Hematopoietic multipotent progenitor cell treated with erythropoietin and hydrocortisone succinate and interleukin-3 and kit ligand, for 15 days (in vitro differentiated cells): ENCODE measurements around the gene RUFY1.

Source experiments
- DNase-seq: peaks from one replicate; pipeline ENCODE4 v3.0.0-alpha.2; 2015; ENCODE audit warnings: low spot score

RUFY1 gene

DNA sequence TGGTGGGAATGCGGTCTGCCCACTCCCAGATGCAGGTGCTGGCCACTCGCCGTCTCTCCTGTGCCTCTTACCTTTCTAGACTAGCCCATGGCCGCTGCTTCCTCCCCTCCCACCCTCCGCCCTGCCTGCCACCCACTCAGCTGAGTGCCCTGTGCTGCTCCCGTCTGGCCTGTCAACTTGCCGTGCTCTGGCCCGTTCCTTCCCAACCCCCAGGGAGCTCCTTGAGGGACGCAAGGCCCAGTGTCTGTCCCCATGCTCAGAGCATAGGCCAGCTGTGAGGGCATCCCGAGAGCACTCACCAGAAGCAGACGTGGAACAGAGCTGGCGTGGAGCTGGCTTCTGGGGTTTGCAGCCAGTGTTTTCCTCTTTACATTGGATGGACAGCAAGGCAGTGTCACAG lies 53.0 kb downstream of the RUFY1 start:
- DNase-seq: no peak

DNA sequence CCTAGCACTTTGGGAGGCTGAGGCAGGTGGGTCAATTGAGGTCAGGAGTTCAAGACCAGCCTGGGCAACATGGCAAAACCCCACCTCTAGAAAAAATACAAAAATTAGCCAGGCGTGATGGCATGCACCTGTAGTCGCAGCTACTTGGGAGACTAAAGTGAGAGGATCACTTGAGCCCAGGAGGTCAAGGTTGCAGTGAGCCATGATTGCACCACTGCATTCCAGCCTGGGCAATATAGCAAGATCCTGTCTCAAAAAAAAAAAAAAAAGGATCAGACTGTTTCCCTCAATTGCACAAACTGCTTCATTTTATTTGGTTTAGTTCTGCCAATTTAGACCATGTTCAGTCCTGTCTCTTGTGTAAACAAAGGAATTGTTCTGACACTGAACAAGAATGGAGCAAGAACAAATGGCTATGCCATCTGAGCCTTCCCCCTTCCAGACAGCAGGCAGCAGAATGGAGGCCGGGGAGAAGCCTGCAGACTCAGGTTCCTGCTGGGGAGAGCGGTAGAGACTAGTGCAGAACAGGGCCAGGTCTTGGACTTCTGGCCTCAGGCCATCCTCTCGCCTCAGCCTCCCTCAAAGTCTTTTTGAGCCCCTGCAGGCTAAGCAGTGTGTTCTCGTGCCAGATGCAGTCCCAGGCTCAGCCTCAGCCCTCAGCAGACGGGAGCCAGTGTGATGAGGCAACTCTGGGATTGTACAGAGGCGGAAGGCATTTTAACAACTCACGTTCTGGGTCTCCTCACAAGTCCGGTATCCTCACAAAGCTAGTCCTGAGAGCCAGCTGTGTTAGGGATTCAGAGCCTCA lies 54.9 kb downstream of the RUFY1 start:
- DNase-seq: no peak

DNA sequence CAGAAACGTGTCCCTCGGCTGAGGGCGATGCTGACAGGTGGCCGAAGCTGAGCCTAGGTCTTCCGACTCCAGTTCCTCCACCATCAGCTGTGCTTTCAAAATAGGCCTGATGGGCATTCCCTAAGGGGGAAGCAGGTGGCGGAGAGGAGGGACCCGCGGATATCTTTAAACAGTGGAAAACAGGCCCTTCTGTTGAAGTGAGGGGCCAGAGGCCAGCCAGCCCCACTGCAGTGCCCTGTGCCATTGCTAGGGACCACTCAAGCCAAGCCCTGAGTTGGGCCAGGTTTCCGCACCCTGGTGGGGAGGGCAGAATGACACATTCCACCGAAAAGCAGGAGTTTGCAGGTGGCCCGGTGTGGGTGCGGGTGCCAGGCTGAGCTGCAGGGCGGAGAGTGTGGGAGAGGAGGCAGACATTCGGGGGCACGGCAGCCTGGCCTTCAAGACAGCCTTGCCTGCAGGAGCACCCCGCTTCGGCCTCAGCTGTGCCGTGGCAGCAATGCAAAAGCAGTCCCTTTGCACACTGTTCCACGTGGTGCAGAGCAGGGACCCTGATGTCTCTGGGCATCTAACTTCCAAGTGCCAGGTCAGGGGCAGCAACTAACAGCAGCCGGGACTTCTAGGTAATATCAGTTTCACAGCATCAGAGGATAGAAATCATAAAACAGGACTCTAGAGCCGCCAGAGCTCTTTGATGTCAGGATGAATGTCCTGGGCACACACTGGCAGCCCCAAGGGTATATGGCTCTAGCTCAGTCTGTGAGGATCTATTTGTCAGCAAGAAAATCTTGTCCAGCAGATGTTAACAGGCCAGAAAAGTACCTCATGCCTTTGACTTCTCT lies 55.9 kb downstream of the RUFY1 start:
- no peak for DNase-seq

DNA sequence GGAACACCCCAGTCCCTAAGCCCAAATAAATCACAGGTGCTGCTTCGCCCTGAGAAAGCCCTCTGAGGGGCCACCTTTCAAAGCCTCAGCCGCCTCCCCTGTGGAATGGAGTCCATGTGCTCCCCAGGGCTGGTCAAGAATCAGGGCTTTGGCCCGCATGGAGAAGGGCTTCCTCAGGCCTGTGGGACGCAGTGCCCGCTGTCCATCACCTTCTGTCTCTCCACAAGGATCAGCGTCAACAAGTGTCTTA lies 56.5 kb downstream of the RUFY1 start:
- DNase-seq: no peak

DNA sequence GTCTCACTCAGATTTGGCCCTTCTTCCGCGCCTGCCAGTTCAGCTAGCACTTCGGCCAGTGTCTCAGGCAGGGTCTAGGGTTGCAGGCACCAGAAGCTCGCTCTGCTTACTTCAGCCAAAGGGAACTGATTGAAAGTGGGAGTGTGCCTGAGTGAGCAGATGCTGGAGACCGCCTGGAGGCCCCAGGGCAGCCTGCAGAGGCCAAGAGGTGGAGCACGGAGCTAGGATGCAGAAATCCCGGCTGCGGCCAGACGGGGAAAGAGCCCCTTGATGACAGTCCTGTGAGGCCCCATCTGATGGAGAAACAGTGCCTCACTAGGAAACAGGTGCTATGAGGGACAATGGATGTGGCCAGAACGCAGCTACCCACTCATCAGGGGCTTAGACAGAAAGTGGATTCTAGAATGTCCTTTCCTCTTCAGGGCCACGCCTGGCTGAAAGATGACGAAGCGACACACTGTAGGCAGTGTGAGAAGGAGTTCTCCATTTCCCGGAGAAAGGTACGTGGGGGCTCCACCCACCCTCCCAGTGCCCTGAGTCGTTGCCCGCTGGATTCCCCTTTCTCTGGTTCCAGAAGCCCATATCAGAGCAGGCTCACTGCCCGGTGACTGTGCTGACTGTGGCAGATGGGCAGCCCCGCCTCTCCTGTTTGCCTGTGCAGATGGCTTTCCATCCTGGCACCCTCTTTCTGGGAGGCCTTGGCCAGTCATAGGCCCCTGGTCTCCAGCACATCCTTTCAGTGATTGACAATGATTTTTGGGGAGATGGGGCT lies 57.0 kb downstream of the RUFY1 start:
- DNase-seq: no peak

DNA sequence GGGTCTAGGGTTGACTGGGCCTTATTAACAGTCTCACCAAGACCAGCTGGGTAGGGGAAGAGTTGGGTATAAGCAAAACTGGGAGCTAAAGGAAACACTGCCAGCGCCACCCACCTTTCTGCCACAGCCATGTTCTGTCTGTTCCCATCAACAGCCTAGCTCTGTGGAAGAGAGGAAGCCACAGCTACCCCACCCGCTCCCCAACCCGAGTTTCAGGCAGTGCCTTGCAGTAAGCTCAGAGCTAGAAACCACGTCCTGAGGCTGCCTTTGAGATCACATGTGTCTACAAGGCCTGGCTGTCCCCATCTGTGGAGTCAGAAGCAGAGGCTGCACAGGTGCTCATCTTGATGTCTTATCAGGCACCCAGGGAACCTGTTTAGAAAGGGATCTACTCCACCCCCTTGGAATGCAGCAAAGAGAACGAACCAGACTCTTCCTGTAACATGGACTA lies 57.8 kb downstream of the RUFY1 start:
- no peak for DNase-seq

DNA sequence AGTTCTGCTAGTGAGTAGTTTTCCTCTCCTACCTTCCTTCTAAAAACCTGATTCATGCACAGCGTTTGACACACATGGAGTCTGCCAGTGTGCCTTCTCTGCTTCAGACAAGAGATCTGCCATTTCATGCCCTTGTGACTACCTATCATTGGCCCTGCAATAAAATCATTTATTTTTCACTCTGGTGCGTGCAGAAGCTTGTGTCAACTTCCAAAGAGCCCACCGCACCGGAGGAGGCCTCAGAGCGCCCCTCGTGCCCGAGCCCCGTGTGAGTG lies 59.4 kb downstream of the RUFY1 start:
- DNase-seq: no peak

DNA sequence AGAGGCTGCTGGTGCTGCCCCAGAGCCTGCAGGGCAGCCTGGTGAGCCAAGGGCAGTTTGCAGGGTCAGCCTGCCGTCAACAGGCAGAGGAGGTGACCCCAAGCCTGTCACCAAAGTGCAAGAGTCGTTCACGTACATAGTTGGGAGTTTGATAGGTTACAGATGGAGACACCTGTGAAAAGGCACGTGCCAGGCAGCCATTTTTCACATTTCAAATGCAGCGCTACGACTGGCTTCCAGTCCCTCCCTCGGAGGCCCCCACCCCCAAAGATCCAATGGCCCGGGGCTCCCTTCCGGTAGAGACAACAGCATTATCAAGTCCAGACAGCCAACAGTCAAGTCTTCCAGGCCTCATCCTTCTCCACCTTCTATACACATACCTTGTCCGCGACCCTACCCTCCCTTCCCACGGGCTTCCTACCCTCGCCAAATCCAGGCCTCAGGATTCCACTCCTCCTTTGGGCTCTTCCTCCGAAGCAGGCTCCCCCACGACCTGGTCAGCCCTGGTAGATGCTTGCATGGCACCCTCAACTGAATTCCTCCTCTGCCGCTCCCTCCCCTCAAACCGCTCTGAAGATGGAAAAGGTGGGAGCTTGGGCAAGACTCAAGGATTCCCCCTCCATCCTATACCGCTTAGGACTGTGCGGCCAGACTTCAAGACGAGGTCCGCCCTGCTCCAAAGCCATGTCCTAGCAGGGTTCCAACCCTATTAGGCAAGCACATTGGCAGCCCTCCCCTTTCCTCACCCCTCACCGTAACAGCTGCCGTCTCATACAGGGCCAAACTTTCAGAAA lies 60.0 kb downstream of the RUFY1 start:
- no peak for DNase-seq

DNA sequence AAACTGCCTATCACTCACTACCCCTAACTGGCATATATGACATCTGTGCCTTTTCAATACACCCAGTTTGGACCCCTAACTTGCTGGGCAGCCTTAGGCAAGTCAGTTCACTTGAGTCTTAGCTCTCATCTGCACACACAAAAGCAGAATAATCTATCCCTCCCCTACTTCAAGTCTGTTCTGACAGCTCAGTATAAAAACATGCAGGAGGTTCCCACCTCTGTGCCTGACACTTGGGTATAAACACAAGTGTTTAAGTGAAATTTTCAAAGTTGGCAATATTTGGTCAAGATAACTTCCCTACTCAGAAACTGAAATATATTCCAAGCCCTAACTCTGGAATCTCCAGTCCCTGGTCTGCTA lies 60.5 kb downstream of the RUFY1 start:
- DNase-seq: no peak

DNA sequence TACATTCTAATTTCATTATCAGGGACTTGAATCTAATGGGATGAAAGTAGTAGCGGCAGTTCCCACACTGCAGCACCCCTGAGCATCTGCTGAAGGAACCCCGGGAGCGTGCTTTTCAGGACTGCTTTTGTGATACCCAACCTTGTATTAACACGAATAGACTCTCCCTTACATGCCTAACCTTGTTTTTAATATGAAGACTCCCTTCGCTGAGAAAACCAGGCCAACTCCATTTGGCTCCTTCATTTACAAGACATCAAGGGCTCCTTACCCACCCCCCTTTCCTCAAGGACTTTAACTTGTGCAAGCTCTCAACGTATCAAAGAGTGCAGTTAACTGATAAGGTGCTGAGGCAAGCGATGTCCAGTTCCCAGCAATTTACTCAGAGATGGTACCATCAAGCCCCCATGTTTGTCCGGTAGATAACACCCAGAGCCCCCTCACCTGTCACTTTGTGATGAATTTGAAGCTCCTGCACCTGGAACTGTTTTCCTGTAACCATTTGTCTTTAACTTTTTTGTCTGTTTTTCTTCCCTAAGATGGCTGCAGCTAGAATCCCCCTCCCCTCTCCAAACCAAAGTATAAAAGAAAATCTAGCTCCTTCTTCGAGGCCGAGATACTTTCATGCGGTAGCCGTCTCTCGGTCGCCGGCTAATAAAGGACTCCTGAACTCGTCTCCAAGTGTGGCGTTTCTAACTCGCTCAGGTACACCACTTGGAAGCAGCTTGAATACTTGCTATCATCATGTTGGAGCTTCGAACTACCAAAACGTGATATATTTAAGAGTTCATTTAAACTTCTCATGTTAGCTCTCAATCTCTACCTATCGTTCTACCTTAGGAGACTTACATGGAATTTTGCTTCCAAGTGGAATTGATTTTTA lies 62.5 kb downstream of the RUFY1 start:
- DNase-seq: no peak

DNA sequence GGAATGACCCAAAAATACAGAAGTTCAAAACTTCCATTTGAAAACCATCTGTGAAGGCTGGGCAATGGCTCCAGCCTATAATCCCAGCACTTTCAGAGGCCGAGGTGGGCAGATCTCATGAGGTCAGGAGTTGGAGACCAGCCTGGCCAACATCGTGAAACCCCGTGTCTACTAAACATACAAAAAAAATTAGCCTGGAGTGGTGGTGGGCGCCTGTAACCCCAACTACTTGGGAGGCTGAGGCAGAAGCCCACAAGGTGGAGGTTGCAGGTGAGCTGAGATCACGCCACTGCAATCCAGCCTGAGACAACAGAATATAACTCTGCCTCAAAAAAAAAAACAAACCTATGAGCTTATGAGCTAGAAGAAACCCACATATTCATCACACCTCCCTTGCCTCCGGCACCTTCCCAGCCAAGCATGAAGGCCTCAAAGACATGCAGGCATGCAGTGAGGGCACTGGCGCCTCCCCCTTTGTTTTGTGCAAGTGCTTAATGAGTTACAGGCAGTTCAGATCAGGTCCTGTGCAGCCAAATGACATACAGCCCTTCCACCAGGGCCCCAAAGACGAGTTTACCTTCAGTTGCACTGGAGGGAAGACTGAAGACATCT lies 63.2 kb downstream of the RUFY1 start:
- no peak for DNase-seq

DNA sequence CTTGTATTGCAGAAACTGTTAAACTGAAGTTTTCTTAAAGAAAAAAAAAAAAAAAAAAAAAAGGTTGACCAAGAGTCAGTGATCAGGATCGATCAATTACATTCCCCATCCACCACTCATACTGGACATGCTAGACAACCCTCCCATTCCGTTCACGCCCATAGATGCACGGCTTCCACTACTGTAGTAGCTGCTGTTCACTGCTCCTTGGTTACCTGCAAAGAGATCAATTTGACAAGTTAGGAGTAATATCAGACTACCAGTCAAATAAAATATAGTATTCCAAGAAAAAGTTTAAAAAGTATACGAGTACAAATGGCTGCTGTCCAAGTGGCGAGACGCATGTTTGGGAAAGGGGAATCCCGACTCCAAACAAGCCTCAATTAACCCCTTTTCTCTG lies 64.4 kb downstream of the RUFY1 start:
- no peak for DNase-seq

DNA sequence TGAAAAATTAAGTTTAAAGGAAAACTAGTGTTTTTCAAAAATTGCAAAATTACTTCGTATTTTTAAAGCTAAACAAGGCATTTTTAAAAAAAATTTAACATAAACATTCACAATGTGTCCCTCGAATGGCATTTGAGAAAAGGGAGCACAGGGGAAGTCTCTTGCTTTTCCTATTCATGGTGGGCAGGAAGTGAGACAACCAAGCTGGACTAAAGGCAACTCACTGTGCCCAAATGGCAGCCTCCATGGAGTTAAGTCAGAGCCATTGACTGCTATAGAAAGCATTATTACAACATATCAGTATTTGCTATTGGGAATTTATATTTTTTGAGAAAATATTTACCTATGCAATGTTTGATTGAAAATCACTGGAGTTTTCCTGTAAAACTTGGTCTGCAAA lies 64.8 kb downstream of the RUFY1 start:
- no peak for DNase-seq

DNA sequence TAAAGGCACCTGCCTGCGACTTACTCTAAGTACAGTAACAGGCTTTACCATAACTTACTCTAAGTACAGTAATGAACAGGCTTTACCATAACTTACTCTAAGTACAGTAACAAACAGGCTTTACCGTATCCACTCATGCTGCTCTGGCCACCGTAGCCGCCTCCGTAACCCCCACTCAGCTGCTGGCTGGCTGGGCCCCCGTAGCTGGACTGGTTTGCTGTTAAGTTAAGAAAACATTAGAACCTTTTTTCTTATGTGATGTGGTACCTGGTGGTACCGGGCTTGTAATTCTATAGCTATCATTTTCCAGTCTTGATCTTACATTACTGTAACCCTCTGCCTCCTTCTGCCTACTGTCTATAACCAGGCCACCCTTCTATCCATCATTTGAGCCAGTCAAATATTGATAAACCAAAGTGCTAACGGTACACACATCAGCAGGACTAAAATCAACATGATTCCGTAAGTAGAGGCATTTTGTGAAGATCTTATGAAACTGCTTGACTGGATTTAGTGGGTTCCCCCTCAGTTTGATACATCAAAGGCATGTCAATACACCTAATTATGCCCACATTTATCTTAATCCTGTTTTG lies 65.7 kb downstream of the RUFY1 start:
- no peak for DNase-seq

DNA sequence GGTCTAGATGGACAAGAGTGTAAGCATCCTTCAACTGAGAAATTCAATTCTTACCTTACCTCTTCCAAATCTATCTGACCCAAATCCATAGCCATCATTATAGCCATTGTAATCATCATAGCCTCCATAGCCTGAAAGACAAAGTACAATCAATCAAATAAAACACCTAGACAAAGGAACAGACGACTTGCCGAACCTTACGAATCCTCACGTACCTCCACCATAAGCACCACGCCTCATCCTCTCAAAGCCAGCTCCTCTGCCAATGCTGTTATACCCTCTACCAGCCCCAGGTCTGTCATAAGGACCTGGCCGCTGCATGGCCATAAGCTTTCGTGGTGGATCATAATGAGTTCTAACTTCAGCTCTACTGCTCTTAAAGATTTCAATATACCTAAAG lies 67.6 kb downstream of the RUFY1 start:
- DNase-seq: no peak

DNA sequence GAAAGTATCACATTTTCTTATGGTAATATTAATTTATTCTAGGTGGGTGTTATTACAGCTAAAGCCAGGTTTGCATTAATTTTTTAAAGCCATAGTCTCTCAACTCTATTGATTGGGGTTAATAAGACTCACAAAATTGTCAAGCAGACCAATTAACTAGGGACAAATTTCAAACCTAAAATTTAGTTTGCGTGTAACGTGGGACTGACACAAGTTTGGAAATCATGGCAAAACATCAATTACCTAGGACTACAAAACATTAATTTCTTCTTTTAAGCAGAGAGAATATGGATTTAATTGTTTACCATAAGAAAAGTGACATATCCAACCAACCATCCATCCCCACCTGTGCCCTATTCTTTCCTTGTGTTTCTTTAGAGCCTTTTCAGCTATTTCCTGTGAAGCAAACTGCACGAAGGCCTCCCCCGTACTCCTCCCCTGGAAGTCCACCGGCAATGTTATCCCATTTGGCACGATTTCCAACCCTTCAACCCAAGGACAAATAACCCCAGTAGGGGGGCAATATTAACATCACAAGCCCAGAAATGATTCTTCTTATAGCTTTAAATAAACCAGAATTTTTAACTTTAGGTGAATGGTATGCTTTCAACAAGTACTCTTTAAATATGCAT lies 68.7 kb downstream of the RUFY1 start:
- DNase-seq: no peak

DNA sequence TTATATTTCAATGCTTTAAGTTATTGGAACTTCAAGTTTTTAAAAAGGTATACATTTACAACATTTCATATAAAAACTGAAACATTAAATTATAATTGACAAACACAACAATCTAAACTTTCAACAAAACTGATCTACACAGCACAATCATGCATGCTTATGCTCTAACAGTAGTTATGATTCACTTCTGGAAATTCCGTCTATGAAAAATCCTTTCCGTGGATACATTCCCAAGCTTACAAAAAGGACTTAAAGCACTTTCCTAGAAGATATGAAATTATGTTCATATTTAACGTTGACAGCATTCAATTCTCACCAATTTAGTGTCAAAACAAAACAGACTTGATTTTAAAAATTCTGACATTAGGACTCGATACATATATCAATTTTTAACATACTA lies 69.4 kb downstream of the RUFY1 start:
- no peak for DNase-seq

DNA sequence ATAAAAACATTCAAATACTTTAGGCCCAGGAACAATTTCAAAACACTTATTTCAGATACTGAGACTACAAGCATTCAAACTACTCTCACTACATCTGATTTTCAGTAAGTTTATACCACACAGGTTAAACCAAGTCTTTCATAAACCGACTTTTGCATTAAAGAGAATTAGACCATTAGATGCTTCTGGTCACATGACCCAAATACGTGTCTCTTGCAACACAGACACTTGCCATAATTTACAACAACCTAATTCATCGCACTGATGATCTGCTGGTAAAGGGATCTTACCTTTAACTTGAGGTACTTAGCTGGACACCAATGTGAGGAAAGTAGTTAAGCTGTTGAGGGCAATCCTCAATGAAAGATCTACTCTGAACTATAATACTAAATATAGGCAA lies 69.9 kb downstream of the RUFY1 start:
- no peak for DNase-seq

DNA sequence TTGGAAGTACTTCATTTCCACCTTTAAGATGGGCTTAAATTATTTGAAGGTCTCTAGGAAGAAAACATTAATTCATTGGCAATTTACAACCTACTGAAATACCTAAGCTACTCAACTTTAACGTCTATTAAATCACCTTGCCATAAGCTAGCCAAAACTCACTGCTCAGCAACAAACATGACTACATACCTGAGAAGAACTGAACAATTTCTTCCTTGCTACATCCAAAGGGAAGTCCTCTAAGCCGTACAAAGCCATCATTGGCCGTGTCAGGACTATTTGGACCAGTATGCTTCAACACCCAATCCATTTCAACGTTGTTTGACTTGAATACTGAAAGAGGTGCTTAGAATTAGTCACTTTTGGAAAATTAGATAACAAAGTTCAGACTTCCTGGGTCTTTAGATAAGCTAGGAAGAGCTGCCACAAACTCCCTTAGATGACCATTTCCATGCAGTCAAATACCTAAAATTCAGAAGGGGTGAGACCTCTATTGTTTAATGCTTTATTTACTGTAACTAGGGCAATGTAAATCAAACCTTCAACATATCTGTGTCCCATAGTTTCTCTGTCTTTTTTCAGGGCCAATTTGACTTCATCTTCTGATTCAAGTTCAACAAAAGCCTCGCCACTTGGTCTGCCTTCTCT lies 70.5 kb downstream of the RUFY1 start:
- peak; percentile 67 for DNase-seq
